H1 (cell line): ENCODE measurements around the gene DAGLA. TPM values are rescaled to one million over a fixed set of nuclear protein-coding genes. Genes with fewer than 3 reads are reported as not detected.
A peak's percentile ranks its signal among the peaks of the same experiment; 100 is the strongest.

Experiments used
- CTCF ChIA-PET: fragments of 300-600 bp; sonication (Branson Sonifier 250); formaldehyde crosslinking; loops from one replicate; lab custom pipeline; 2021; ENCODE audit not compliant: partially characterized antibody; lab: Charles Lee
- POLR2A ChIA-PET: fragments of 300-600 bp; sonication (Branson Sonifier 250); formaldehyde crosslinking; loops from one replicate; lab custom pipeline; 2021; ENCODE audit warnings: inconsistent platforms; ENCODE audit not compliant: partially characterized antibody; lab: Charles Lee
- DNase-seq, 2 experiments: peaks; one replicate each; pipeline versions ENCODE4 v3.0.0 to v3.0.0-alpha.2; 2010 to 2022; ENCODE audit warnings: low spot score in 2 of 2, low read depth in 1 of 2, mixed read lengths in 1 of 2
- FAIRE-seq: peaks from 2 replicates; lab custom pipeline; 2011; peaks lifted over from hg19 to GRCh38; lab: Jason Lieb, UNC
- H2AFZ ChIP-seq: 2 replicates; pipeline ENCODE4 v1.8.1; 2012; ENCODE audit warnings: low read length, inconsistent platforms
- H2AK5ac ChIP-seq: 2 replicates; pipeline ENCODE4 v1.6.1; 2013; ENCODE audit warnings: low read depth, low read length
- H2BK120ac ChIP-seq: replicated peaks from 2 replicates; pipeline ENCODE3; 2013; ENCODE audit warnings: low read depth, low read length, inconsistent platforms
- H2BK12ac ChIP-seq: 2 replicates; pipeline ENCODE4 v1.6.1; 2013; ENCODE audit warnings: low read depth, low read length
- H2BK15ac ChIP-seq: 2 replicates; pipeline ENCODE4 v1.6.1; 2013; ENCODE audit warnings: low read length
- H2BK20ac ChIP-seq: 2 replicates; pipeline ENCODE4 v1.6.1; 2013; ENCODE audit warnings: low read length
- H2BK5ac ChIP-seq: 2 replicates; pipeline ENCODE4 v1.6.1; 2013; ENCODE audit warnings: low read depth, low read length
- H3K14ac ChIP-seq: 2 replicates; pipeline ENCODE4 v1.6.1; 2013; ENCODE audit warnings: inconsistent platforms; ENCODE audit not compliant: insufficient read length
- H3K18ac ChIP-seq: 2 replicates; pipeline ENCODE4 v1.6.1; 2013; ENCODE audit warnings: low read length; ENCODE audit errors: extremely low read depth
- H3K23ac ChIP-seq: 2 replicates; pipeline ENCODE4 v1.6.1; 2013; ENCODE audit warnings: inconsistent platforms; ENCODE audit not compliant: insufficient read length
- H3K23me2 ChIP-seq: 2 replicates; pipeline ENCODE4 v1.6.1; 2013; ENCODE audit warnings: low read depth, low read length
- H3K27ac ChIP-seq: 2 replicates; pipeline ENCODE4 v1.6.1; 2011; ENCODE audit warnings: low read depth, low read length, inconsistent platforms
- H3K27me3 ChIP-seq, 4 experiments: replicated peaks in 1 of 4; 1 replicate in 1 of 4; 2 replicates in 3 of 4; pipeline versions ENCODE4 v1.6.1 to v1.8.1; 2011 to 2013; ENCODE audit warnings: low read length in 3 of 4, mild to moderate bottlenecking in 3 of 4, inconsistent platforms in 2 of 4, mixed read lengths in 2 of 4, moderate library complexity in 1 of 4; ENCODE audit not compliant: control insufficient read depth in 3 of 4, insufficient read depth in 3 of 4; ENCODE audit errors: extremely low read depth in 1 of 4
- H3K36me3 ChIP-seq, 4 experiments: 2 replicates each; pipeline versions ENCODE4 v1.6.1 to v1.8.1; 2011 to 2013; ENCODE audit warnings: mild to moderate bottlenecking in 4 of 4, low read length in 3 of 4, moderate library complexity in 2 of 4, control low read depth in 1 of 4, inconsistent platforms in 1 of 4; ENCODE audit not compliant: insufficient read depth in 4 of 4, control insufficient read depth in 2 of 4
- H3K4ac ChIP-seq: replicated peaks from 2 replicates; pipeline ENCODE3; 2013; ENCODE audit warnings: low read length, low read depth, mixed read lengths, inconsistent platforms; ENCODE audit not compliant: insufficient read length
- H3K4me1 ChIP-seq, 4 experiments: replicated peaks in 1 of 4; 1 replicate in 1 of 4; 2 replicates in 3 of 4; pipeline versions ENCODE4 v1.6.1 to v1.8.1; 2011 to 2013; ENCODE audit warnings: low read length in 3 of 4, inconsistent platforms in 2 of 4, mixed read lengths in 1 of 4; ENCODE audit not compliant: insufficient read depth in 4 of 4, control insufficient read depth in 3 of 4
- H3K4me2 ChIP-seq, 2 experiments: 2 replicates each; pipeline versions ENCODE4 v1.6.1 to v1.8.1; 2011 to 2013; ENCODE audit warnings: low read depth in 2 of 2, low read length in 2 of 2, control low read depth in 1 of 2, inconsistent platforms in 1 of 2, mild to moderate bottlenecking in 1 of 2; ENCODE audit not compliant: insufficient read depth in 1 of 2
- H3K4me3 ChIP-seq, 4 experiments: fragments of 200-600, 300-600 bp in 1 of 4; sonication (generic), shearing (Covaris generic), sonication (Bioruptor Twin) in 1 of 4; 2 replicates each; pipeline versions ENCODE4 v1.5.1 to v1.8.1; 2011 to 2016; ENCODE audit warnings: low read length in 4 of 4, low read depth in 3 of 4, control low read depth in 2 of 4, inconsistent platforms in 2 of 4, mild to moderate bottlenecking in 2 of 4, mixed read lengths in 1 of 4, moderate library complexity in 1 of 4; ENCODE audit not compliant: insufficient read depth in 2 of 4; ENCODE audit errors: extremely low read depth in 1 of 4
- H3K56ac ChIP-seq: replicated peaks from 2 replicates; pipeline ENCODE3; 2013; ENCODE audit warnings: low read depth, mild to moderate bottlenecking, mixed read lengths, low read length, inconsistent platforms; ENCODE audit not compliant: insufficient read length
- H3K79me1 ChIP-seq: 2 replicates; pipeline ENCODE4 v1.6.1; 2013; ENCODE audit warnings: low read depth, low read length, control low read depth
- H3K79me2 ChIP-seq, 2 experiments: 2 replicates each; pipeline versions ENCODE4 v1.6.1 to v1.8.1; 2012 to 2013; ENCODE audit warnings: low read length in 2 of 2, mild to moderate bottlenecking in 2 of 2, inconsistent platforms in 1 of 2; ENCODE audit not compliant: insufficient read depth in 2 of 2, control insufficient read depth in 1 of 2
- H3K9ac ChIP-seq, 4 experiments: replicated peaks in 1 of 4; 1 replicate in 1 of 4; 2 replicates in 3 of 4; pipeline versions ENCODE4 v1.6.1 to v1.8.1; 2011 to 2013; ENCODE audit warnings: low read depth in 3 of 4, low read length in 3 of 4, control low read depth in 2 of 4, mild to moderate bottlenecking in 2 of 4, moderate library complexity in 2 of 4, inconsistent platforms in 1 of 4; ENCODE audit errors: extremely low read depth in 1 of 4
- H3K9me3 ChIP-seq, 2 experiments: 2 replicates each; pipeline versions ENCODE4 v1.6.1 to v1.8.1; 2012 to 2013; ENCODE audit warnings: mild to moderate bottlenecking in 2 of 2, moderate library complexity in 2 of 2, control low read depth in 1 of 2, inconsistent platforms in 1 of 2, low read depth in 1 of 2, low read length in 1 of 2, mixed read lengths in 1 of 2; ENCODE audit not compliant: insufficient read depth in 2 of 2
- H4K20me1 ChIP-seq, 2 experiments: replicated peaks in 1 of 2; 2 replicates each; pipeline versions ENCODE3 to v1.8.1; 2011 to 2013; ENCODE audit warnings: inconsistent platforms in 2 of 2, low read length in 2 of 2, mild to moderate bottlenecking in 1 of 2; ENCODE audit not compliant: insufficient read depth in 2 of 2, control insufficient read depth in 1 of 2
- H4K5ac ChIP-seq: 2 replicates; pipeline ENCODE4 v1.6.1; 2013; ENCODE audit warnings: low read length, low read depth, mixed read lengths, inconsistent platforms; ENCODE audit not compliant: insufficient read length
- H4K8ac ChIP-seq: 2 replicates; pipeline ENCODE4 v1.8.0; 2013; ENCODE audit warnings: mild to moderate bottlenecking, moderate library complexity, low read length, inconsistent platforms; ENCODE audit not compliant: insufficient read depth; ENCODE audit errors: extremely low read depth
- H4K91ac ChIP-seq: replicated peaks from 2 replicates; pipeline ENCODE3; 2013; ENCODE audit warnings: low read length, mixed read lengths, inconsistent platforms; ENCODE audit not compliant: insufficient read length
- BCL11A ChIP-seq, 2 experiments: IDR thresholded peaks; one replicate each; pipeline ENCODE4 v1.6.1; 2011; ENCODE audit warnings: low read depth in 2 of 2, low read length in 2 of 2, mild to moderate bottlenecking in 2 of 2
- BRCA1 ChIP-seq: IDR thresholded peaks from 2 replicates; pipeline ENCODE4 v1.6.1; 2012; ENCODE audit warnings: low read depth, low read length, improper control_type of control experiment
- CBX5 ChIP-seq: fragments of 300-800, 300-1000 bp; sonication (generic); IDR thresholded peaks from 2 replicates; pipeline ENCODE4 v1.7.1; 2016; ENCODE audit warnings: antibody characterized with exemption, low read length, low read depth
- CREB1 ChIP-seq: IDR thresholded peaks from 2 replicates; pipeline ENCODE4 v1.6.1; 2012; ENCODE audit warnings: inconsistent platforms
- GABPA ChIP-seq: IDR thresholded peaks from 2 replicates; pipeline ENCODE4 v1.6.1; 2011; ENCODE audit warnings: mild to moderate bottlenecking, low read length, moderate library complexity, borderline replicate concordance; ENCODE audit not compliant: insufficient read depth
- NANOG ChIP-seq: IDR thresholded peaks from 2 replicates; pipeline ENCODE4 v1.6.1; 2011; ENCODE audit warnings: low read length, low read depth, mild to moderate bottlenecking, inconsistent platforms; ENCODE audit not compliant: insufficient read depth, poor library complexity, severe bottlenecking
- POLR2AphosphoS5 ChIP-seq: IDR thresholded peaks from 2 replicates; pipeline ENCODE4 v1.6.1; 2011; ENCODE audit warnings: low read depth, low read length
- RFX5 ChIP-seq: IDR thresholded peaks from 2 replicates; pipeline ENCODE4 v1.6.1; 2011; ENCODE audit warnings: low read depth, low read length, improper control_type of control experiment, borderline replicate concordance
- SIN3A ChIP-seq, 2 experiments: IDR thresholded peaks in 1 of 2; conservative IDR thresholded peaks in 1 of 2; 2 replicates each; pipeline ENCODE4 v1.6.1; 2011 to 2012; ENCODE audit warnings: low read length in 2 of 2, improper control_type of control experiment in 1 of 2, low read depth in 1 of 2, mild to moderate bottlenecking in 1 of 2
- SIRT6 ChIP-seq: IDR thresholded peaks from one replicate; pipeline ENCODE4 v1.7.1; 2012; ENCODE audit warnings: low read length, inconsistent platforms
- SP1 ChIP-seq: IDR thresholded peaks from 2 replicates; pipeline ENCODE4 v1.6.1; 2011; ENCODE audit warnings: low read depth, low read length
- TEAD4 ChIP-seq: IDR thresholded peaks from 2 replicates; pipeline ENCODE4 v1.6.1; 2012; ENCODE audit warnings: low read depth, low read length, inconsistent platforms, mixed read lengths
- YY1 ChIP-seq: IDR thresholded peaks from 2 replicates; pipeline ENCODE4 v1.6.1; 2011; ENCODE audit warnings: low read depth, mild to moderate bottlenecking, low read length
- WGBS, 2 experiments: shearing (Covaris generic) in 1 of 2; methylation state at CpG; one replicate each; pipeline versions ENCODE4 v1.1.6 to v1.1.7; 2013 to 2015; ENCODE audit warnings: low lambda C conversion rate in 2 of 2, mixed read lengths in 2 of 2, inconsistent platforms in 1 of 2, low coverage in 1 of 2, missing lambda C conversion rate in 1 of 2; ENCODE audit not compliant: insufficient replicate concordance in 2 of 2, insufficient coverage in 1 of 2, insufficient read length in 1 of 2; ENCODE audit errors: extremely low coverage in 1 of 2, missing lambda C conversion rate in 1 of 2; 5-methylcytosine and 5-hydroxymethylcytosine counted together
- polyA plus RNA-seq, 7 experiments: library from polyadenylated mRNA; depleted of rRNA in 3 of 7; stranded (reverse) in 5 of 7; unstranded in 2 of 7; fragments of >200 nt in 5 of 7; fragments of 200-250 nt in 2 of 7; gene quantifications; 1 replicate in 5 of 7; 2 replicates in 1 of 7; 4 replicates in 1 of 7; pipeline versions ENCODE4 v1.2.1 to v1.2.3, GENCODE V29; 2011 to 2013; ENCODE audit warnings: missing spikeins in 2 of 7, mixed read lengths in 2 of 7
- total RNA-seq: library from RNA; stranded (reverse); fragmentation: NEBNext Ultra II Directional; extraction: Animal tissue kit (Norgen Biotek cat#: 25700); gene quantifications from 2 replicates; pipeline ENCODE4 v1.2.1, GENCODE V29; 2021

Gene DAGLA
- total and polyA plus RNA-seq, 2 of the 8 experiments (the other 6 are each of a cell fraction or from before 2014, with no cell fraction given), result 3.6 to 6.6 TPM

GRCh38 chr11:61746442-61747191, 66.4 kb downstream of the DAGLA start:
- Histone ChIP-seq H4K20me1 (no peaks in the 10 kb centered on the region), H4K91ac (no peak overlapping the region), H2BK5ac (no peak overlapping the region), H3K27ac (no peak overlapping the region), H3K4me3 (no peak overlapping the region), H2BK120ac (no peak overlapping the region), H3K9me3 (no peaks in the 10 kb centered on the region), H3K23me2 (no peaks in the 10 kb centered on the region; the same call in 1 of the 2 replicates), H3K23ac (no peak overlapping the region), H3K36me3 (peaks cover 0 to 3% (median 0%) of the 10 kb centered on the region in 4 experiments; a peak in 1 of 8 replicates), H2BK12ac (no peak overlapping the region), H4K5ac (no peak overlapping the region), H3K4ac (no peak overlapping the region), H2BK15ac (no peak overlapping the region), H3K79me2 (no peaks in the 10 kb centered on the region), H3K9ac (no peak overlapping the region), H2BK20ac (no peak overlapping the region), H3K79me1 (no peaks in the 10 kb centered on the region), H4K8ac (peak overlapping the region; percentile 35; the same call in 1 of the 2 replicates), H3K27me3 (peaks cover 0 to 2% (median 0%) of the 10 kb centered on the region in 4 experiments; a peak in 3 of 7 replicates), H3K14ac (no peak overlapping the region), H3K4me2 (no peak overlapping the region), H2AFZ (no peak overlapping the region), H3K4me1 (peaks cover 6 to 22% (median 10%) of the 10 kb centered on the region in 4 experiments), H3K18ac (no peak overlapping the region), H2AK5ac (no peak overlapping the region), H3K56ac (no peak overlapping the region)
- no peak for FAIRE-seq
- no peak for DNase-seq
- WGBS, 2 experiments, result 86% methylated on average over 18 of the region's 19 CpGs; no CpG with 5 or more reads in 1 of the 2 experiments
- ChIA-PET CTCF (interaction anchor here (0.6 to 9.2 kb wide), 19 partner anchors 10 to 347 kb away, joined by 3 to 168 read pairs (median 7); partner anchors contain the start of genes FADS1, FEN1 and TMEM258), POLR2A (interaction anchor here (0.7 to 8.9 kb wide), 3 partner anchors 12 to 43 kb away, joined by 3 to 87 read pairs (median 4); partner anchors contain the start of genes FEN1 and TMEM258)
- TF ChIP-seq CREB1, result no peak
- no peak for TF ChIP-seq YY1
- TF ChIP-seq NANOG, result no peak
- TF ChIP-seq SIRT6, result no peak
- TF ChIP-seq RFX5, result no peak
- no peak for TF ChIP-seq GABPA
- no peak for TF ChIP-seq POLR2AphosphoS5
- no peak for TF ChIP-seq BRCA1
- no peak for TF ChIP-seq CBX5
- no peak for TF ChIP-seq BCL11A (IDR thresholded peaks at IDR 0.05; ENCODE audit: low read depth in 2 of 2, low read length in 2 of 2)
- no peak for TF ChIP-seq SP1
- TF ChIP-seq TEAD4, result no peak
- no peak for TF ChIP-seq SIN3A (conservative IDR thresholded peaks at IDR 0.05 in 1 of 2, IDR thresholded peaks at IDR 0.05 in 1 of 2; ENCODE audit: low read depth in 1 of 2, low read length in 2 of 2)
